Mucosa of gallbladder (tissue), 1 donor: ENCODE results near the gene SLC22A4. TPM values are rescaled to one million over a fixed set of nuclear protein-coding genes. Genes with fewer than 3 reads are reported as not detected.

Experiments
- DNase-seq: peaks from one replicate; pipeline ENCODE4 v3.0.0-alpha.2; 2020; ENCODE audit warnings: low spot score
- total RNA-seq: library from RNA; stranded (reverse); gene quantifications from one replicate; pipeline ENCODE4 v1.2.1, GENCODE V29; 2021
- donor health status: DM: no; HTN: no; CAD: no.

SLC22A4 gene
- total RNA-seq, 1 donor from 2014 or later = 0.37 TPM

GRCh38 chr5:132262882-132263547 is 31.2 kb upstream of the SLC22A4 start:
- no peak for DNase-seq

- no peak for DNase-seq
These were observed 30.5 kb upstream of the SLC22A4 start for GRCh38 chr5:132263548-132264261.

- no peak for DNase-seq
These were observed 29.5 kb upstream of the SLC22A4 start for GRCh38 chr5:132264546-132265335.

- peak; percentile 54 for DNase-seq
These were observed 28.7 kb upstream of the SLC22A4 start for GRCh38 chr5:132265336-132266030.

- DNase-seq = no peak
These were observed 28.0 kb upstream of the SLC22A4 start for GRCh38 chr5:132266031-132266835.

GRCh38 chr5:132266836-132267160 is 27.4 kb upstream of the SLC22A4 start:
- DNase-seq = no peak

GRCh38 chr5:132267166-132267739 is 26.9 kb upstream of the SLC22A4 start:
- DNase-seq = no peak

GRCh38 chr5:132267931-132268768 is 26.0 kb upstream of the SLC22A4 start:
- no peak for DNase-seq

- no peak for DNase-seq
These were observed 25.2 kb upstream of the SLC22A4 start for GRCh38 chr5:132268769-132269551.

- no peak for DNase-seq
These were observed 24.4 kb upstream of the SLC22A4 start for GRCh38 chr5:132269635-132270334.

- no peak for DNase-seq
These were observed 23.9 kb upstream of the SLC22A4 start for GRCh38 chr5:132270335-132270665.

- no peak for DNase-seq
These were observed 23.5 kb upstream of the SLC22A4 start for GRCh38 chr5:132270706-132271105.

- DNase-seq = no peak
These were observed 22.6 kb upstream of the SLC22A4 start for GRCh38 chr5:132271251-132272246.

GRCh38 chr5:132272311-132273210 is 21.6 kb upstream of the SLC22A4 start:
- no peak for DNase-seq

- no peak for DNase-seq
These were observed 20.6 kb upstream of the SLC22A4 start for GRCh38 chr5:132273631-132274030.

- no peak for DNase-seq
These were observed 20.0 kb upstream of the SLC22A4 start for GRCh38 chr5:132274050-132274792.
